Endothelial cell of coronary artery (primary cell): ENCODE measurements around the gene PTPN20. TPM values are rescaled to one million over a fixed set of nuclear protein-coding genes. Genes with fewer than 3 reads are reported as not detected.

Experiments used
- total RNA-seq: library from RNA; depleted of rRNA; stranded (reverse); fragments of >200 nt; gene quantifications from 2 replicates; pipeline ENCODE4 v1.2.3, GENCODE V29; 2014

The PTPN20 gene, protein sequence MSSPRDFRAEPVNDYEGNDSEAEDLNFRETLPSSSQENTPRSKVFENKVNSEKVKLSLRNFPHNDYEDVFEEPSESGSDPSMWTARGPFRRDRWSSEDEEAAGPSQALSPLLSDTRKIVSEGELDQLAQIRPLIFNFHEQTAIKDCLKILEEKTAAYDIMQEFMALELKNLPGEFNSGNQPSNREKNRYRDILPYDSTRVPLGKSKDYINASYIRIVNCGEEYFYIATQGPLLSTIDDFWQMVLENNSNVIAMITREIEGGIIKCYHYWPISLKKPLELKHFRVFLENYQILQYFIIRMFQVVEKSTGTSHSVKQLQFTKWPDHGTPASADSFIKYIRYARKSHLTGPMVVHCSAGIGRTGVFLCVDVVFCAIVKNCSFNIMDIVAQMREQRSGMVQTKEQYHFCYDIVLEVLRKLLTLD
- total RNA-seq = 0.19 TPM in 1 of 2 replicates, not detected in the other

DNA sequence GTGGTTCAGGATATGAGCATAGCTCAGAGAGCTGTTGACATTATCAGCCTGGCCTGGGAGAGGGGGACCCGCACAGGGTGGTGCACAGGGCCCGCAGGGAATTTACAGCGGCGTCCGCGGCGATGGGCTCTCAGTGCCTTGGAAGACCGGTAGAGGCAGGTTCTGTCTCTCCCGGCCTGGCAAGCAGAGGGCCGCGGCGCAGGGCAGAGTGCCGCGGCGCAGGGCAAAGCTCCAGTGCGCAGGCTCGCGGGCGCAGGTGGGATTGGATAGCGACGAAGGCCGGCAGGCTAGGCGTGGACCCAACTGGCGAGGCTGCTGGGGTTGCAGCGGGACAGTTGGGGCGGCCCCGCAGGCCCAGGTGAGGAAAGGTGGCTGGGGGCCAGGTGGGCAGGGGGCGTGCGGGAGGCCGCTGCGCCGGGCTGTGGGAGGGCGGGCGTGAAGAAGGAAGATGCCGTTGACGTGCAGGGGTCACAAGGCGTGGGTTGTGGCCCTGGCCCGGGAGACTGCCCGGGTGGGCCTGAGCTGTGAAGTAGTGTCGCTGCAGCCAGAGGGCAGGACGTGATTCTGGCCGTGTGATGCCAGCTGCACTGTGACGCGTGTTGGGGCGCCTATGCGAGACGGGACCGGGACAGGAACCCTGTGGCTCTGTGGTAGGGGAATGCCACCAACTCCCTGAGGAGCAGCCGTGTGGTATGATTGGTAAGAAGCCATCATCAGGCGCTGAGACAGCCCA lies at the start of gene PTPN20:
Gene PTPN20, plus strand, starts transcription at position 285 of the 733 bp plus-strand sequence. CDS start 21,072 bp downstream, outside the sequence.

